ENCODE measurements around the gene GJA9. TPM values are rescaled to one million over a fixed set of nuclear protein-coding genes. Genes with fewer than 3 reads are reported as not detected.

Gene GJA9
- total and polyA plus RNA-seq, 2 experiments from 2014 or later = 0.21 TPM; not detected in 1

- no peak for TF ChIP-seq ETS1 (IDR thresholded peaks at IDR 0.05)
Measured at GRCh38 chr1:38891753-38892152, 10.4 kb upstream of the GJA9 start (continued).

DNA sequence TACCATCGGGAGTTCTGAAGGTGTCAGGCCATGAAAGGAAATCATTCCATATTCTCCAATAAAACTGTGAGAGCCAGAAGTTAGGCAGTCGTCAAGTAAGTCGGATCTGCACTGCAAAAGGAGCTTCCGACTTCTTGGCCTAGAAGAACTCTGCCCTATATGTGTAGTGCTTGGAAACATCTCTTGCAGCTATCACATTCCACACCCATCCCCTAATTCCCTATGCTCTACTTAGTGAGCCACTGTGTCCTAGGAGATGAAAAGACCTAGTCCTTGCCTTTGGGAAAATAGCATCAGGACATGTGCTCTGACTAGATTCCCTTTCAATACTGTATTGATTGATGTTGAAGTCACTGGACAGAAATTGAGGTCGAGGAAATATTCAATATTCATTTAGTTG, 8.2 kb upstream of the GJA9 start:
- no peak for DNase-seq (ENCODE audit: low spot score)
- H3K4me1 Mint-ChIP-seq = peaks cover 13% of the 10 kb centered on the region; the same call in 2 of the 3 replicates
- H3K36me3 Mint-ChIP-seq (ENCODE audit: low read depth) = no peaks in the 10 kb centered on the region

More for the DNA sequence above, 8.2 kb upstream of the GJA9 start:
- Mint-ChIP-seq H3K4me3 (no peak overlapping the region), H3K9me3 (no peaks in the 10 kb centered on the region), H3K27ac (no peak overlapping the region), H3K27me3 (ENCODE audit: insufficient read depth, low read depth, poor library complexity) (peaks cover 2% of the 10 kb centered on the region)
- H3K27ac ChIP-seq (ENCODE audit: low read depth) = no peak overlapping the region
- ATAC-seq = no peak
- H3K4me1 ChIP-seq (ENCODE audit: insufficient read depth) = 0 out of 2 replicates have a peak, but pooled peaks cover 6% of the 10 kb centered on the region
- H3K4me3 ChIP-seq = no peak overlapping the region
- no peaks in the 10 kb centered on the region for H3K79me2 ChIP-seq (replicated peaks; ENCODE audit: insufficient read depth)
- H3F3A ChIP-seq (replicated peaks; ENCODE audit: low read depth) = no peaks in the 10 kb centered on the region
- no peak for TF ChIP-seq ZNF114 (CRISPR knock-in tag; IDR thresholded peaks at IDR 0.05)
- TF ChIP-seq EZH2 (IDR thresholded peaks at IDR 0.05; ENCODE audit: low read depth, unreplicated experiment) = no peak
- TF ChIP-seq, protein P1, sequence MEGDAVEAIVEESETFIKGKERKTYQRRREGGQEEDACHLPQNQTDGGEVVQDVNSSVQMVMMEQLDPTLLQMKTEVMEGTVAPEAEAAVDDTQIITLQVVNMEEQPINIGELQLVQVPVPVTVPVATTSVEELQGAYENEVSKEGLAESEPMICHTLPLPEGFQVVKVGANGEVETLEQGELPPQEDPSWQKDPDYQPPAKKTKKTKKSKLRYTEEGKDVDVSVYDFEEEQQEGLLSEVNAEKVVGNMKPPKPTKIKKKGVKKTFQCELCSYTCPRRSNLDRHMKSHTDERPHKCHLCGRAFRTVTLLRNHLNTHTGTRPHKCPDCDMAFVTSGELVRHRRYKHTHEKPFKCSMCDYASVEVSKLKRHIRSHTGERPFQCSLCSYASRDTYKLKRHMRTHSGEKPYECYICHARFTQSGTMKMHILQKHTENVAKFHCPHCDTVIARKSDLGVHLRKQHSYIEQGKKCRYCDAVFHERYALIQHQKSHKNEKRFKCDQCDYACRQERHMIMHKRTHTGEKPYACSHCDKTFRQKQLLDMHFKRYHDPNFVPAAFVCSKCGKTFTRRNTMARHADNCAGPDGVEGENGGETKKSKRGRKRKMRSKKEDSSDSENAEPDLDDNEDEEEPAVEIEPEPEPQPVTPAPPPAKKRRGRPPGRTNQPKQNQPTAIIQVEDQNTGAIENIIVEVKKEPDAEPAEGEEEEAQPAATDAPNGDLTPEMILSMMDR (conservative IDR thresholded peaks at IDR 0.05; ENCODE audit: low read depth in 2 of 2) = no peak
- TF ChIP-seq POLR2AphosphoS5 (IDR thresholded peaks at IDR 0.05; ENCODE audit: low read depth) = no peak
- TF ChIP-seq ETS1 (IDR thresholded peaks at IDR 0.05) = no peak
- TF ChIP-seq REST (IDR thresholded peaks at IDR 0.05; ENCODE audit: unreplicated experiment) = no peak
- no peak for TF ChIP-seq ZNF462 (CRISPR knock-in tag; IDR thresholded peaks at IDR 0.05)
- H4K20me1 ChIP-seq (replicated peaks; ENCODE audit: insufficient read depth) = no peaks in the 10 kb centered on the region
- H3K4me2 ChIP-seq = no peak overlapping the region
- no peaks in the 10 kb centered on the region for H3K9me2 ChIP-seq (ENCODE audit: insufficient read depth)
- H2AFZ ChIP-seq = no peak overlapping the region
- no peaks in the 10 kb centered on the region for H3K27me3 ChIP-seq (ENCODE audit: insufficient read depth)
- no peaks in the 10 kb centered on the region for H3K36me3 ChIP-seq (ENCODE audit: insufficient read depth)
